HepG2 (cell line): ENCODE data around the gene SMIM29. TPM values are rescaled to one million over a fixed set of nuclear protein-coding genes. Genes with fewer than 3 reads are reported as not detected.
A peak's percentile ranks its signal among the peaks of the same experiment; 100 is the strongest.

Experiments used
- CREM ChIP-seq, 2 experiments: sonication (generic) in 1 of 2; formaldehyde crosslinking in 1 of 2; IDR thresholded peaks; 2 replicates each; pipeline versions ENCODE4 v1.4.0 to v1.6.1; 2016 to 2020; ENCODE audit warnings: antibody characterized with exemption in 1 of 2, mild to moderate bottlenecking in 1 of 2, missing genetic modification reagents in 1 of 2
- DNMT1 ChIP-seq: sonication (generic); formaldehyde crosslinking; IDR thresholded peaks from 2 replicates; pipeline ENCODE4 v1.5.1; 2020; ENCODE audit warnings: mild to moderate bottlenecking, missing genetic modification reagents
- ETV6 ChIP-seq: sonication (generic); formaldehyde crosslinking; conservative IDR thresholded peaks from 2 replicates; pipeline ENCODE4 v1.4.0; 2020; ENCODE audit warnings: missing genetic modification reagents
- MAFF ChIP-seq: IDR thresholded peaks from 2 replicates; pipeline ENCODE4 v1.6.1; 2011; ENCODE audit warnings: low read depth, low read length, improper control_type of control experiment
- MED1 ChIP-seq: sonication (generic); formaldehyde crosslinking; IDR thresholded peaks from 2 replicates; pipeline ENCODE4 v1.4.0; 2020; ENCODE audit warnings: missing genetic modification reagents
- NFIC ChIP-seq: IDR thresholded peaks from 2 replicates; pipeline ENCODE4 v1.6.1; 2012; ENCODE audit warnings: mild to moderate bottlenecking, low read length, inconsistent platforms
- RFXAP ChIP-seq: sonication (generic); formaldehyde crosslinking; IDR thresholded peaks from 2 replicates; pipeline ENCODE4 v1.4.0; 2020; ENCODE audit warnings: missing genetic modification reagents, borderline replicate concordance
- RORA ChIP-seq: sonication (generic); formaldehyde crosslinking; IDR thresholded peaks from 2 replicates; pipeline ENCODE4 v1.5.0; 2020; ENCODE audit warnings: mild to moderate bottlenecking, missing genetic modification reagents, moderate library complexity
- SMARCC2 ChIP-seq: fragments of 450-650 bp; IDR thresholded peaks from 2 replicates; pipeline ENCODE4 v1.6.1; 2017; ENCODE audit warnings: antibody characterized with exemption, mild to moderate bottlenecking
- SP4 ChIP-seq: sonication (generic); formaldehyde crosslinking; IDR thresholded peaks from 2 replicates; pipeline ENCODE4 v1.8.1; 2023; ENCODE audit warnings: mild to moderate bottlenecking, missing genetic modification reagents
- ZBTB3 ChIP-seq: sonication (generic); formaldehyde crosslinking; IDR thresholded peaks from 2 replicates; pipeline ENCODE4 v1.4.0; 2020; ENCODE audit warnings: low read depth, mild to moderate bottlenecking, moderate library complexity, missing genetic modification reagents, borderline replicate concordance
- ZFP90 ChIP-seq: sonication (generic); formaldehyde crosslinking; IDR thresholded peaks from 2 replicates; pipeline ENCODE4 v1.8.0; 2022; ENCODE audit warnings: missing genetic modification reagents, mild to moderate bottlenecking, inconsistent platforms, borderline replicate concordance
- ZNF329 ChIP-seq: sonication (generic); formaldehyde crosslinking; IDR thresholded peaks from 2 replicates; pipeline ENCODE4 v1.9.0; 2021; ENCODE audit warnings: low read depth, mild to moderate bottlenecking, missing genetic modification reagents
- ZNF367 ChIP-seq: sonication (generic); formaldehyde crosslinking; IDR thresholded peaks from 2 replicates; pipeline ENCODE4 v1.4.0; 2020; ENCODE audit warnings: missing genetic modification reagents, borderline replicate concordance
- ZNF451 ChIP-seq: sonication (generic); formaldehyde crosslinking; IDR thresholded peaks from 2 replicates; pipeline ENCODE4 v1.5.0; 2020; ENCODE audit warnings: mild to moderate bottlenecking, missing genetic modification reagents
- ZNF549 ChIP-seq: sonication (generic); formaldehyde crosslinking; IDR thresholded peaks from 2 replicates; pipeline ENCODE4 v1.5.0; 2020; ENCODE audit warnings: missing genetic modification reagents
- ZNF761 ChIP-seq: sonication (generic); formaldehyde crosslinking; conservative IDR thresholded peaks from 2 replicates; pipeline ENCODE4 v1.4.0; 2020; ENCODE audit warnings: mild to moderate bottlenecking, missing genetic modification reagents
- polyA plus RNA-seq, 8 experiments: library from polyadenylated mRNA; depleted of rRNA in 3 of 8; stranded (reverse) in 7 of 8; unstranded in 1 of 8; fragments of >200 nt; fragmentation: Illumina TruSeq in 4 of 8; extraction: Trizol in 4 of 8; gene quantifications; 2 replicates each; pipeline versions ENCODE4 v1.2.1 to v1.2.3, GENCODE V29; 2011 to 2016; ENCODE audit warnings: low read depth in 4 of 8, missing spikeins in 1 of 8, mixed read lengths in 1 of 8; ENCODE audit not compliant: insufficient read depth in 1 of 8
- total RNA-seq, 5 experiments: library from RNA; depleted of rRNA; stranded (reverse); fragments of >200 nt; fragmentation: Illumina TruSeq; extraction: Trizol; gene quantifications; 2 replicates each; pipeline ENCODE4 v1.2.3, GENCODE V29; 2016; ENCODE audit warnings: low read depth in 1 of 5
- TF ChIP-seq, protein P1 (sequence below): sonication (generic); formaldehyde crosslinking; IDR thresholded peaks from 2 replicates; pipeline ENCODE4 v1.4.0; 2020; ENCODE audit warnings: missing genetic modification reagents, mild to moderate bottlenecking, borderline replicate concordance
- TF ChIP-seq, protein P2 (sequence below): IDR thresholded peaks from 2 replicates; pipeline ENCODE4 v1.6.1; 2016; ENCODE audit warnings: mild to moderate bottlenecking
- TF ChIP-seq, protein P3 (sequence below): IDR thresholded peaks from 2 replicates; pipeline ENCODE4 v1.6.1; 2016; ENCODE audit warnings: low read depth, control low read depth
- TF ChIP-seq, protein P4 (sequence below): sonication (generic); formaldehyde crosslinking; IDR thresholded peaks from 2 replicates; pipeline ENCODE4 v1.4.0; 2020; ENCODE audit warnings: missing genetic modification reagents

The SMIM29 gene
- total and polyA plus RNA-seq, 2 of the 13 experiments (the other 11 are each of a cell fraction or from before 2014, with no cell fraction given): 8.8 to 15.3 TPM

DNA sequence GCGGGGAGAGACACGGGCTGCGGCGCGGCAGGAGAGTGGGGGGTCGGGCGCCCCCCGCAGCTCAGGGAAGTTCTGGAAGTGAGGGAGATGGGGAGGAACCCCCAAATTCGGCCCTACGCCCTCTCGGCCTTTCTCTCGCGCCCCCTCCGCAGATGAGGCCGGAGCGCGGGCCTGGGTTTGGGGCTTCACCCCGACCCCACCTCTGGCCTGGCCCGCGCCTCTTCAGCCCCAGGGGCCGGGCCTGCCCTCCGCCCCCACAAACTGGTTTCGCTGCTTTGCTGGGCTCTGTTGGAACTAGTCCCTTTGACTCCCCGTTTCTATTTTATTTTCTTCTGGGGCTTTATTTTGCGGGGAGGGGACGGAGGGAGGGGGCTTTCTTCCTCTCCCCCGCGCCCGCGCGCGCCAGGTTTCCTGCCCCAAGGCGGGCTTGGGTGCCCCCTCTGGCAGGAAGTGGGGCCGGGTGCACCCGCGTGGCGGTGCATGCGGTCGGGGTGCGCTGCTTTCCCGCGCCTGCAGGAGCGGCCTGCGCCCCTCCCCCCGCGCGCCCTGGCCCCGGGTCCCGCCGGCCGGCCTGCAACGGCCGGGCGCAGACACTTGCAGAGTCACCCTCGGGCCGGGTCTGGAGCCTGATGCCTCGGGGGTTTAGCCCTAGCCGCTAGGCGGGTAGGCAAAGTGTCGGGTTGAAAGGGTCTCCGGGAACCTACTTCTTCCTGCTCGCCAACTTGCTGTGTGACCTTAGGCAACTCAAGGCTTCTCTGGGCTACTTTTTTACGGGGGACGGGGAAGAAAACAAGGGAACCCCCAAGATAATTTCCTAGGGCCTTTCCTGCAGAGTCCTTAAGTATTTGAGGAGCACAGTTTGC is 10.9 kb downstream of the SMIM29 start (continued):
- TF ChIP-seq, protein P1, sequence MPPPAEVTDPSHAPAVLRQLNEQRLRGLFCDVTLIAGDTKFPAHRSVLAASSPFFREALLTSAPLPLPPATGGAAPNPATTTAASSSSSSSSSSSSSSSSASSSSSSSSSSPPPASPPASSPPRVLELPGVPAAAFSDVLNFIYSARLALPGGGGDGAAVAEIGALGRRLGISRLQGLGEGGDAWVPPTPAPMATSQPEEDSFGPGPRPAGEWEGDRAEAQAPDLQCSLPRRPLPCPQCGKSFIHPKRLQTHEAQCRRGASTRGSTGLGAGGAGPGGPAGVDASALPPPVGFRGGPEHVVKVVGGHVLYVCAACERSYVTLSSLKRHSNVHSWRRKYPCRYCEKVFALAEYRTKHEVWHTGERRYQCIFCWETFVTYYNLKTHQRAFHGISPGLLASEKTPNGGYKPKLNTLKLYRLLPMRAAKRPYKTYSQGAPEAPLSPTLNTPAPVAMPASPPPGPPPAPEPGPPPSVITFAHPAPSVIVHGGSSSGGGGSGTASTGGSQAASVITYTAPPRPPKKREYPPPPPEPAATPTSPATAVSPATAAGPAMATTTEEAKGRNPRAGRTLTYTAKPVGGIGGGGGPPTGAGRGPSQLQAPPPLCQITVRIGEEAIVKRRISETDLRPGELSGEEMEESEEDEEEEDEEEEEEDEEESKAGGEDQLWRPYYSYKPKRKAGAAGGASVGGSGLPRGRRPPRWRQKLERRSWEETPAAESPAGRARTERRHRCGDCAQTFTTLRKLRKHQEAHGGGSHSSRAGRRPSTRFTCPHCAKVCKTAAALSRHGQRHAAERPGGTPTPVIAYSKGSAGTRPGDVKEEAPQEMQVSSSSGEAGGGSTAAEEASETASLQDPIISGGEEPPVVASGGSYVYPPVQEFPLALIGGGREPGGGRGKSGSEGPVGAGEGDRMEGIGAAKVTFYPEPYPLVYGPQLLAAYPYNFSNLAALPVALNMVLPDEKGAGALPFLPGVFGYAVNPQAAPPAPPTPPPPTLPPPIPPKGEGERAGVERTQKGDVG (CRISPR knock-in tag): peak; percentile 45; the same call in 1 of the 2 replicates
- TF ChIP-seq ZNF367 (CRISPR knock-in tag) (peak; percentile 72; the same call in 1 of the 2 replicates), ZBTB3 (CRISPR knock-in tag) (0 out of 2 replicates have a peak, but pooled peaks have one; percentile 67), ETV6 (CRISPR knock-in tag) (peak; percentile 84; the same call in 1 of the 2 replicates), ZNF761 (CRISPR knock-in tag) (peak; percentile 98), RORA (CRISPR knock-in tag) (no peak), CREM (IDR thresholded peaks at IDR 0.05) (no peak), CREM (CRISPR knock-in tag; IDR thresholded peaks at IDR 0.05) (no peak), MAFF (no peak), SMARCC2 (no peak), NFIC (peak; percentile 20; the same call in 1 of the 2 replicates), ZFP90 (CRISPR knock-in tag) (peak; percentile 81; the same call in 1 of the 2 replicates), ZNF451 (peak; percentile 99), RFXAP (CRISPR knock-in tag) (peak; percentile 95), SP4 (CRISPR knock-in tag) (peak; percentile 89), MED1 (CRISPR knock-in tag) (peak; percentile 70), DNMT1 (CRISPR knock-in tag) (peak; percentile 94; the same call in 1 of the 2 replicates), ZNF329 (CRISPR knock-in tag) (peak; percentile 93), ZNF549 (CRISPR knock-in tag) (no peak)
- TF ChIP-seq, protein P2, sequence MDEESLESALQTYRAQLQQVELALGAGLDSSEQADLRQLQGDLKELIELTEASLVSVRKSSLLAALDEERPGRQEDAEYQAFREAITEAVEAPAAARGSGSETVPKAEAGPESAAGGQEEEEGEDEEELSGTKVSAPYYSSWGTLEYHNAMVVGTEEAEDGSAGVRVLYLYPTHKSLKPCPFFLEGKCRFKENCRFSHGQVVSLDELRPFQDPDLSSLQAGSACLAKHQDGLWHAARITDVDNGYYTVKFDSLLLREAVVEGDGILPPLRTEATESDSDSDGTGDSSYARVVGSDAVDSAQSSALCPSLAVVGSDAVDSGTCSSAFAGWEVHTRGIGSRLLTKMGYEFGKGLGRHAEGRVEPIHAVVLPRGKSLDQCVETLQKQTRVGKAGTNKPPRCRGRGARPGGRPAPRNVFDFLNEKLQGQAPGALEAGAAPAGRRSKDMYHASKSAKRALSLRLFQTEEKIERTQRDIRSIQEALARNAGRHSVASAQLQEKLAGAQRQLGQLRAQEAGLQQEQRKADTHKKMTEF (CRISPR knock-in tag): peak; percentile 74; the same call in 1 of the 2 replicates
- TF ChIP-seq, protein P3, sequence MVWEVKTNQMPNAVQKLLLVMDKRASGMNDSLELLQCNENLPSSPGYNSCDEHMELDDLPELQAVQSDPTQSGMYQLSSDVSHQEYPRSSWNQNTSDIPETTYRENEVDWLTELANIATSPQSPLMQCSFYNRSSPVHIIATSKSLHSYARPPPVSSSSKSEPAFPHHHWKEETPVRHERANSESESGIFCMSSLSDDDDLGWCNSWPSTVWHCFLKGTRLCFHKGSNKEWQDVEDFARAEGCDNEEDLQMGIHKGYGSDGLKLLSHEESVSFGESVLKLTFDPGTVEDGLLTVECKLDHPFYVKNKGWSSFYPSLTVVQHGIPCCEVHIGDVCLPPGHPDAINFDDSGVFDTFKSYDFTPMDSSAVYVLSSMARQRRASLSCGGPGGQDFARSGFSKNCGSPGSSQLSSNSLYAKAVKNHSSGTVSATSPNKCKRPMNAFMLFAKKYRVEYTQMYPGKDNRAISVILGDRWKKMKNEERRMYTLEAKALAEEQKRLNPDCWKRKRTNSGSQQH (CRISPR knock-in tag): peak; percentile 95
- TF ChIP-seq, protein P4, sequence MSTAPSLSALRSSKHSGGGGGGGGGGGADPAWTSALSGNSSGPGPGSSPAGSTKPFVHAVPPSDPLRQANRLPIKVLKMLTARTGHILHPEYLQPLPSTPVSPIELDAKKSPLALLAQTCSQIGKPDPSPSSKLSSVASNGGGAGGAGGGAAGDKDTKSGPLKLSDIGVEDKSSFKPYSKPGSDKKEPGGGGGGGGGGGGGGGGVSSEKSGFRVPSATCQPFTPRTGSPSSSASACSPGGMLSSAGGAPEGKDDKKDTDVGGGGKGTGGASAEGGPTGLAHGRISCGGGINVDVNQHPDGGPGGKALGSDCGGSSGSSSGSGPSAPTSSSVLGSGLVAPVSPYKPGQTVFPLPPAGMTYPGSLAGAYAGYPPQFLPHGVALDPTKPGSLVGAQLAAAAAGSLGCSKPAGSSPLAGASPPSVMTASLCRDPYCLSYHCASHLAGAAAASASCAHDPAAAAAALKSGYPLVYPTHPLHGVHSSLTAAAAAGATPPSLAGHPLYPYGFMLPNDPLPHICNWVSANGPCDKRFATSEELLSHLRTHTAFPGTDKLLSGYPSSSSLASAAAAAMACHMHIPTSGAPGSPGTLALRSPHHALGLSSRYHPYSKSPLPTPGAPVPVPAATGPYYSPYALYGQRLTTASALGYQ (CRISPR knock-in tag): peak; percentile 76; the same call in 1 of the 2 replicates
